Heart left ventricle (tissue), 13 donors: Measurements from ENCODE around the gene SULF2.

Experiments used
- CTCF ChIP-seq, 12 donors: fragments of 200-600 bp; sonication (generic) in 4 of 12; IDR thresholded peaks; one replicate each; pipeline versions ENCODE4 v1.5.0 to v1.8.0; 2018 to 2022; ENCODE audit warnings: antibody characterized with exemption in 12 of 12, mild to moderate bottlenecking in 5 of 12
- POLR2A ChIP-seq, 2 donors: fragments of 450-650 bp; IDR thresholded peaks; one replicate each; pipeline ENCODE4 v1.6.1; 2017; ENCODE audit warnings: antibody characterized with exemption in 2 of 2, mild to moderate bottlenecking in 2 of 2, moderate library complexity in 2 of 2
- donor health status: ischemic (EF 13 %, LVEDD 7.1; RV severe dilation, severe dysfunction).
- donor health status: DM: no; HTN: yes; CAD: no.
- donor health status: DM: no; HTN: no; CAD: no.
- donor health status: ischemic (EF 25% LVEDD 6.9; RV normal size, moderate dysfunction).
- donor health status: ischemic (EF 25% LVEDD 5.7; RV mildly dilated, moderate dysfunction).
- donor health status: ischemic (EF 35%, LVEDD 5.7; RV mildly dilated, moderate dysfunction).
- donor health status: nonischemic (EF 11% LVEDD 7.7; RV severe dilation, severe dysfunction).
- donor health status: DM: yes; HTN: yes; CAD: no.
- donor health status: PGD.
- donor health status: ischemic (EF 29% LVEDD 5.4; RV normal size, mild dysfunction).
- donor health status: nonischemic (EF 23%, LVEDD 6.1; RV moderate dilation, normal function).

GRCh38 chr20:47788741-47789080 lies 3.4 kb upstream of the SULF2 start:
- TF ChIP-seq CTCF (IDR thresholded peaks at IDR 0.05) (no peak), POLR2A (IDR thresholded peaks at IDR 0.05) (no peak)
